HepG2 (cell line): ENCODE data around the gene ARSB. TPM values are rescaled to one million over a fixed set of nuclear protein-coding genes. Genes with fewer than 3 reads are reported as not detected.
A peak's percentile ranks its signal among the peaks of the same experiment; 100 is the strongest.

ENCODE experiments used
- ATAC-seq: fragments of 200-7000 bp; cut with Tn5 transposase; 3 replicates; pipeline ENCODE4 v1.9.1; 2020; ENCODE audit warnings: mild to moderate bottlenecking, moderate library complexity
- BruUV-seq: library from RNA; stranded (reverse); fragments of 400-500 nt; replicated peaks from 2 replicates; lab custom pipeline; 2021; lab: Mats Ljungman, UMichigan
- CTCF ChIA-PET: fragments of 300-600 bp; formaldehyde crosslinking; extraction: SDS; loops from one replicate; lab custom pipeline; 2021; ENCODE audit warnings: low total read pairs, inconsistent platforms, low intra/inter-chr PET ratio; lab: Yijun Ruan, JAX
- POLR2A ChIA-PET: fragments of 350-600 bp; sonication (Branson Sonifier 250); formaldehyde crosslinking; loops from one replicate; lab custom pipeline; 2020; ENCODE audit warnings: antibody characterized with exemption, inconsistent platforms; lab: Yijun Ruan, JAX
- DNase-seq: peaks from one replicate; pipeline ENCODE4 v3.0.0-alpha.2; 2015; ENCODE audit warnings: low spot score
- FAIRE-seq: peaks from 3 replicates; lab custom pipeline; 2011; peaks lifted over from hg19 to GRCh38; lab: Jason Lieb, UNC
- H2AFZ ChIP-seq: one replicate; pipeline ENCODE4 v1.6.1; 2011; ENCODE audit warnings: low read length, inconsistent platforms
- H3K27ac ChIP-seq: fragments of 300-600 bp; 3 replicates; pipeline ENCODE4 v1.8.0; 2011; ENCODE audit warnings: mixed run types, mild to moderate bottlenecking, mixed read lengths, low read length, inconsistent platforms; ENCODE audit not compliant: insufficient read depth; ENCODE audit errors: extremely low read length
- H3K27me3 ChIP-seq, 2 experiments: fragments of 200-600 bp in 1 of 2; 2 replicates in 1 of 2; 3 replicates in 1 of 2; pipeline versions ENCODE4 v1.6.0 to v1.8.0; 2011; ENCODE audit warnings: low read length in 2 of 2, mild to moderate bottlenecking in 2 of 2, moderate library complexity in 2 of 2, inconsistent platforms in 1 of 2; ENCODE audit not compliant: insufficient read depth in 2 of 2, control insufficient read depth in 1 of 2
- H3K36me3 ChIP-seq, 2 experiments: fragments of 200-600 bp in 1 of 2; replicated peaks in 1 of 2; 2 replicates in 1 of 2; 3 replicates in 1 of 2; pipeline versions ENCODE4 v1.5.1 to v1.8.0; 2011; ENCODE audit warnings: low read length in 2 of 2, inconsistent platforms in 1 of 2; ENCODE audit not compliant: insufficient read depth in 2 of 2, control insufficient read depth in 1 of 2
- H3K4me1 ChIP-seq: 2 replicates; pipeline ENCODE4 v1.5.1; 2012; ENCODE audit warnings: low read length, inconsistent platforms; ENCODE audit not compliant: insufficient read depth
- H3K4me2 ChIP-seq: 2 replicates; pipeline ENCODE4 v1.6.0; 2011; ENCODE audit warnings: low read depth, low read length, inconsistent platforms
- H3K4me3 ChIP-seq, 3 experiments: fragments of 200-600 bp in 1 of 3; sonication (generic), shearing (Covaris generic) in 1 of 3; replicated peaks in 1 of 3; 2 replicates each; pipeline ENCODE4 v1.5.1; 2011 to 2016; ENCODE audit warnings: low read length in 3 of 3, inconsistent platforms in 2 of 3, low read depth in 2 of 3, mild to moderate bottlenecking in 2 of 3, control low read depth in 1 of 3, mixed read lengths in 1 of 3; ENCODE audit not compliant: insufficient read depth in 1 of 3
- H3K79me2 ChIP-seq: one replicate; pipeline ENCODE4 v1.6.1; 2011; ENCODE audit warnings: low read length, inconsistent platforms; ENCODE audit not compliant: insufficient read depth
- H3K9ac ChIP-seq: 2 replicates; pipeline ENCODE4 v1.6.0; 2011; ENCODE audit warnings: mild to moderate bottlenecking, low read depth, low read length, inconsistent platforms; ENCODE audit not compliant: insufficient read depth
- H3K9me3 ChIP-seq: 2 replicates; pipeline ENCODE4 v1.5.1; 2012; ENCODE audit warnings: mild to moderate bottlenecking, low read length
- H4K20me1 ChIP-seq: 2 replicates; pipeline ENCODE4 v1.6.0; 2011; ENCODE audit warnings: inconsistent platforms, mild to moderate bottlenecking, low read length, moderate library complexity; ENCODE audit not compliant: insufficient read depth
- FOSL1 ChIP-seq: sonication (generic); formaldehyde crosslinking; IDR thresholded peaks from 2 replicates; pipeline ENCODE4 v1.9.0; 2021; ENCODE audit warnings: missing genetic modification reagents, borderline replicate concordance
- FOSL2 ChIP-seq: sonication (generic); formaldehyde crosslinking; IDR thresholded peaks from 2 replicates; pipeline ENCODE4 v1.4.0; 2020; ENCODE audit warnings: missing genetic modification reagents
- FOXK2 ChIP-seq: fragments of 450-650 bp; IDR thresholded peaks from 2 replicates; pipeline ENCODE4 v1.6.1; 2016
- HNF4G ChIP-seq, 2 experiments: sonication (generic) in 1 of 2; formaldehyde crosslinking in 1 of 2; IDR thresholded peaks; 2 replicates each; pipeline versions ENCODE4 v1.4.0 to v1.6.1; 2011 to 2020; ENCODE audit warnings: borderline replicate concordance in 2 of 2, low read depth in 2 of 2, mild to moderate bottlenecking in 2 of 2, low read length in 1 of 2, missing genetic modification reagents in 1 of 2, moderate library complexity in 1 of 2
- NAIF1 ChIP-seq: sonication (generic); formaldehyde crosslinking; IDR thresholded peaks from 2 replicates; pipeline ENCODE4 v1.5.0; 2020; ENCODE audit warnings: mild to moderate bottlenecking, missing genetic modification reagents, borderline replicate concordance
- SOX13 ChIP-seq, 3 experiments: fragments of 450-650 bp in 1 of 3; sonication (generic) in 1 of 3; formaldehyde crosslinking in 1 of 3; IDR thresholded peaks in 2 of 3; conservative IDR thresholded peaks in 1 of 3; 2 replicates each; pipeline versions ENCODE4 v1.5.0 to v1.6.1; 2016 to 2020; ENCODE audit warnings: antibody characterized with exemption in 1 of 3, mild to moderate bottlenecking in 1 of 3, missing compliant biosample characterization in 1 of 3, missing genetic modification reagents in 1 of 3, moderate library complexity in 1 of 3
- TMF1 ChIP-seq: sonication (generic); formaldehyde crosslinking; IDR thresholded peaks from 2 replicates; pipeline ENCODE4 v1.8.1; 2022; ENCODE audit warnings: low read depth, missing genetic modification reagents
- ZNF468 ChIP-seq: sonication (generic); formaldehyde crosslinking; IDR thresholded peaks from 2 replicates; pipeline ENCODE4 v1.8.0; 2022; ENCODE audit warnings: mild to moderate bottlenecking, moderate library complexity, missing genetic modification reagents
- WGBS: methylation state at CpG from one replicate; pipeline ENCODE4 v1.1.6; 2017; ENCODE audit warnings: low lambda C conversion rate; 5-methylcytosine and 5-hydroxymethylcytosine counted together
- in situ Hi-C: cut with HindIII; loops from 2 replicates; pipeline ENCODE4 v1.10.0; 2017; ENCODE audit warnings: low pct_unique_long_range_greater_than_20kb; ENCODE audit not compliant: extremely low pct_ligation_motif_present
- intact Hi-C: fragments of 100-400 bp; cut with micrococcal nuclease; formaldehyde crosslinking; loops from one replicate; pipeline ENCODE4 v1.10.0; 2022; ENCODE audit not compliant: unreplicated experiment
- polyA plus RNA-seq, 8 experiments: library from polyadenylated mRNA; depleted of rRNA in 3 of 8; stranded (reverse) in 7 of 8; unstranded in 1 of 8; fragments of >200 nt; fragmentation: Illumina TruSeq in 4 of 8; extraction: Trizol in 4 of 8; gene quantifications; 2 replicates each; pipeline versions ENCODE4 v1.2.1 to v1.2.3, GENCODE V29; 2011 to 2016; ENCODE audit warnings: low read depth in 4 of 8, missing spikeins in 1 of 8, mixed read lengths in 1 of 8; ENCODE audit not compliant: insufficient read depth in 1 of 8
- total RNA-seq, 5 experiments: library from RNA; depleted of rRNA; stranded (reverse); fragments of >200 nt; fragmentation: Illumina TruSeq; extraction: Trizol; gene quantifications; 2 replicates each; pipeline ENCODE4 v1.2.3, GENCODE V29; 2016; ENCODE audit warnings: low read depth in 1 of 5

The ARSB gene
- total and polyA plus RNA-seq, 2 of the 13 experiments (the other 11 are each of a cell fraction or from before 2014, with no cell fraction given): 52.6 to 66.4 TPM

GRCh38 chr5:78927657-78928282 is 57.3 kb downstream of the ARSB start:
- no peaks in the 10 kb centered on the region for H3K9me3 ChIP-seq
- H3K36me3 ChIP-seq: peaks cover 7 to 30% of the 10 kb centered on the region in 2 experiments; a peak in 3 of 5 replicates
- peak; percentile 47 for ATAC-seq
- H3K27me3 ChIP-seq: no peaks in the 10 kb centered on the region
- H2AFZ ChIP-seq: no peak overlapping the region
- H4K20me1 ChIP-seq: no peaks in the 10 kb centered on the region
- no peak overlapping the region for H3K4me3 ChIP-seq
- peaks cover 12% of the 10 kb centered on the region for H3K4me1 ChIP-seq
- no peak overlapping the region for H3K27ac ChIP-seq
- WGBS: 94% methylated on average over 3 of the region's 3 CpGs
- H3K9ac ChIP-seq: no peak overlapping the region
- DNase-seq: peak; percentile 62
- intact Hi-C loops: no loop called here
- H3K4me2 ChIP-seq: no peak overlapping the region
- BruUV-seq: no TSS peak
- TF ChIP-seq FOSL1 (CRISPR knock-in tag): 0 out of 2 replicates have a peak, but pooled peaks have one; percentile 17
- no peak for TF ChIP-seq SOX13 (IDR thresholded peaks at IDR 0.05)
- TF ChIP-seq SOX13 (CRISPR knock-in tag; conservative IDR thresholded peaks at IDR 0.05 in 1 of 2, IDR thresholded peaks at IDR 0.05 in 1 of 2): 0 out of 4 replicates have a peak, but pooled peaks of 1 of the 2 experiments have one; percentile 23
- TF ChIP-seq NAIF1 (CRISPR knock-in tag): no peak
- TF ChIP-seq HNF4G (IDR thresholded peaks at IDR 0.05; ENCODE audit: borderline replicate concordance, low read depth, low read length): no peak
- TF ChIP-seq HNF4G (CRISPR knock-in tag; IDR thresholded peaks at IDR 0.05; ENCODE audit: borderline replicate concordance, low read depth): no peak
- TF ChIP-seq FOSL2: peak; percentile 55
- TF ChIP-seq ZNF468: no peak
- TF ChIP-seq TMF1 (CRISPR knock-in tag): no peak
- TF ChIP-seq FOXK2: no peak
- TF ChIP-seq, all 625 proteins: peak for 3
- H3K79me2 ChIP-seq: no peaks in the 10 kb centered on the region
- CTCF ChIA-PET: no interaction called here
- POLR2A ChIA-PET: no interaction called here
- FAIRE-seq: peak; percentile 52
- in situ Hi-C loops: no loop called here
